CD14-positive monocyte (primary cell): ENCODE data around the gene PAEP. TPM values are rescaled to one million over a fixed set of nuclear protein-coding genes. Genes with fewer than 3 reads are reported as not detected.
"Not testable (repeated sequence)": the region's sequence is repeated elsewhere in the genome, so short reads cannot be mapped to it uniquely, and the experiment has no call there.

Source experiments
- DNase-seq, 3 donors: peaks; one replicate each; pipeline ENCODE4 v3.0.0-alpha.2; 2011 to 2022
- H2AFZ ChIP-seq: 2 replicates; pipeline ENCODE4 v1.6.0; 2012; ENCODE audit warnings: mild to moderate bottlenecking, low read depth, low read length, inconsistent platforms; ENCODE audit not compliant: insufficient read depth, poor library complexity, severe bottlenecking
- H3K27ac ChIP-seq, 2 donors: 1 replicate in 1 of 2; 2 replicates in 1 of 2; pipeline ENCODE4 v1.5.1; 2012 to 2013; ENCODE audit warnings: low read length in 2 of 2, control low read depth in 1 of 2, inconsistent platforms in 1 of 2, low read depth in 1 of 2, mild to moderate bottlenecking in 1 of 2
- H3K27me3 ChIP-seq, 2 donors: one replicate each; pipeline versions ENCODE4 v1.6.0 to v1.6.1; 2011 to 2013; ENCODE audit warnings: low read length in 2 of 2; ENCODE audit not compliant: control insufficient read depth in 2 of 2, insufficient read depth in 2 of 2
- H3K36me3 ChIP-seq, 2 donors: replicated peaks in 1 of 2; 1 replicate in 1 of 2; 2 replicates in 1 of 2; pipeline versions ENCODE4 v1.5.1 to v1.6.1; 2012 to 2013; ENCODE audit warnings: low read length in 2 of 2, control low read depth in 1 of 2, inconsistent platforms in 1 of 2, mild to moderate bottlenecking in 1 of 2; ENCODE audit not compliant: insufficient read depth in 2 of 2, control insufficient read depth in 1 of 2
- H3K4me1 ChIP-seq, 2 donors: 1 replicate in 1 of 2; 2 replicates in 1 of 2; pipeline versions ENCODE4 v1.5.1 to v1.6.1; 2012 to 2013; ENCODE audit warnings: low read length in 2 of 2, control low read depth in 1 of 2, inconsistent platforms in 1 of 2, mild to moderate bottlenecking in 1 of 2, moderate library complexity in 1 of 2; ENCODE audit not compliant: insufficient read depth in 2 of 2, control insufficient read depth in 1 of 2
- H3K4me2 ChIP-seq: replicated peaks from 2 replicates; pipeline ENCODE3; 2012; ENCODE audit warnings: low read length, moderate library complexity, mild to moderate bottlenecking; ENCODE audit not compliant: poor library complexity, severe bottlenecking; ENCODE audit errors: extremely low read depth
- H3K4me3 ChIP-seq, 3 experiments: fragments of 200-600 bp in 1 of 3; sonication (generic) in 1 of 3; replicated peaks in 1 of 3; 1 replicate in 2 of 3; 2 replicates in 1 of 3; pipeline ENCODE4 v1.5.1; 2011 to 2013; ENCODE audit warnings: low read length in 3 of 3, mild to moderate bottlenecking in 3 of 3, control low read depth in 2 of 3, low read depth in 2 of 3, inconsistent platforms in 1 of 3, moderate library complexity in 1 of 3
- H3K79me2 ChIP-seq: 2 replicates; pipeline ENCODE4 v1.6.0; 2012; ENCODE audit warnings: mild to moderate bottlenecking, control low read depth, inconsistent platforms, low read length, moderate library complexity; ENCODE audit not compliant: insufficient read depth
- H3K9ac ChIP-seq: 2 replicates; pipeline ENCODE4 v1.6.0; 2017; ENCODE audit warnings: low read length, mild to moderate bottlenecking; ENCODE audit not compliant: insufficient read depth, poor library complexity, severe bottlenecking
- H3K9me3 ChIP-seq, 2 donors: replicated peaks in 1 of 2; 1 replicate in 1 of 2; 2 replicates in 1 of 2; pipeline versions ENCODE4 v1.5.1 to v1.6.1; 2012 to 2013; ENCODE audit warnings: low read length in 2 of 2, control low read depth in 1 of 2; ENCODE audit not compliant: control insufficient read depth in 1 of 2, insufficient read depth in 1 of 2
- H4K20me1 ChIP-seq: 2 replicates; pipeline ENCODE4 v1.6.0; 2012; ENCODE audit warnings: mild to moderate bottlenecking, low read length, control low read depth, moderate library complexity; ENCODE audit not compliant: insufficient read depth
- H3K27ac Mint-ChIP-seq, 7 donors: one replicate each; pipeline ENCODE4 v1.8.0; 2020; ENCODE audit warnings: mild to moderate bottlenecking in 7 of 7, mixed read lengths in 7 of 7, moderate library complexity in 6 of 7, inconsistent platforms in 2 of 7
- H3K27me3 Mint-ChIP-seq, 3 donors: one replicate each; pipeline ENCODE4 v1.8.0; 2021 to 2022; ENCODE audit warnings: low read depth in 3 of 3, mild to moderate bottlenecking in 3 of 3, mixed read lengths in 3 of 3, moderate library complexity in 3 of 3, inconsistent platforms in 1 of 3
- H3K36me3 Mint-ChIP-seq, 2 donors: one replicate each; pipeline ENCODE4 v1.8.0; 2020; ENCODE audit warnings: mixed read lengths in 2 of 2, inconsistent platforms in 1 of 2, mild to moderate bottlenecking in 1 of 2
- H3K4me1 Mint-ChIP-seq: one replicate; pipeline ENCODE4 v1.8.0; 2020; ENCODE audit warnings: mild to moderate bottlenecking, mixed read lengths
- H3K4me3 Mint-ChIP-seq, 2 donors: one replicate each; pipeline ENCODE4 v1.8.0; 2020; ENCODE audit warnings: mild to moderate bottlenecking in 2 of 2, mixed read lengths in 2 of 2, moderate library complexity in 1 of 2
- H3K9me3 Mint-ChIP-seq, 7 donors: one replicate each; pipeline ENCODE4 v1.8.0; 2020 to 2022; ENCODE audit warnings: mixed read lengths in 7 of 7, mild to moderate bottlenecking in 6 of 7, moderate library complexity in 6 of 7, inconsistent platforms in 2 of 7
- WGBS: methylation state at CpG from one replicate; pipeline ENCODE4 v1.1.5; 2013; ENCODE audit warnings: missing lambda C conversion rate; ENCODE audit not compliant: insufficient coverage; 5-methylcytosine and 5-hydroxymethylcytosine counted together
- intact Hi-C, 2 donors: fragments of 100-400 bp; cut with micrococcal nuclease; formaldehyde crosslinking; loops; one replicate each; pipeline versions ENCODE4 v1.15.0 to v1.15.1; 2023
- polyA plus RNA-seq, 3 donors: library from polyadenylated mRNA; depleted of rRNA in 1 of 3; unstranded in 2 of 3; stranded (reverse) in 1 of 3; fragments of 300-500 nt in 2 of 3; fragments of >200 nt in 1 of 3; fragmentation: Illumina TruSeq in 2 of 3; gene quantifications; 1 replicate in 2 of 3; 2 replicates in 1 of 3; pipeline ENCODE4 v1.2.3, GENCODE V29; 2012 to 2021
- TF ChIP-seq, protein P1 (sequence below): fragments of 200-600 bp; IDR thresholded peaks from one replicate; pipeline ENCODE4 v1.8.0; 2022; ENCODE audit warnings: antibody characterized with exemption, mild to moderate bottlenecking

The PAEP gene
- polyA plus RNA-seq, 3 donors: not detected

- 82% methylated on average over 3 of the region's 11 CpGs for WGBS
- intact Hi-C loops: no loop called here
Observed at GRCh38 chr9:135526089-135526729, 35.3 kb upstream of the PAEP start.

GRCh38 chr9:135526730-135527571, 34.6 kb upstream of the PAEP start:
- 72% methylated on average over 26 of the region's 30 CpGs for WGBS
- no peak overlapping the region for H2AFZ ChIP-seq

More at GRCh38 chr9:135526089-135526729, 35.3 kb upstream of the PAEP start:
- H2AFZ ChIP-seq: no peak overlapping the region
- Mint-ChIP-seq H3K4me1 (no peaks in the 10 kb centered on the region), H3K36me3 (no peaks in the 10 kb centered on the region), H3K9me3 (peaks cover 0 to 6% (median 2%) of the 10 kb centered on the region in 7 donors), H3K4me3 (no peak overlapping the region), H3K27ac (no peak overlapping the region), H3K27me3 (peaks cover 5 to 9% (median 6%) of the 10 kb centered on the region in 3 donors)
- TF ChIP-seq, protein P1, sequence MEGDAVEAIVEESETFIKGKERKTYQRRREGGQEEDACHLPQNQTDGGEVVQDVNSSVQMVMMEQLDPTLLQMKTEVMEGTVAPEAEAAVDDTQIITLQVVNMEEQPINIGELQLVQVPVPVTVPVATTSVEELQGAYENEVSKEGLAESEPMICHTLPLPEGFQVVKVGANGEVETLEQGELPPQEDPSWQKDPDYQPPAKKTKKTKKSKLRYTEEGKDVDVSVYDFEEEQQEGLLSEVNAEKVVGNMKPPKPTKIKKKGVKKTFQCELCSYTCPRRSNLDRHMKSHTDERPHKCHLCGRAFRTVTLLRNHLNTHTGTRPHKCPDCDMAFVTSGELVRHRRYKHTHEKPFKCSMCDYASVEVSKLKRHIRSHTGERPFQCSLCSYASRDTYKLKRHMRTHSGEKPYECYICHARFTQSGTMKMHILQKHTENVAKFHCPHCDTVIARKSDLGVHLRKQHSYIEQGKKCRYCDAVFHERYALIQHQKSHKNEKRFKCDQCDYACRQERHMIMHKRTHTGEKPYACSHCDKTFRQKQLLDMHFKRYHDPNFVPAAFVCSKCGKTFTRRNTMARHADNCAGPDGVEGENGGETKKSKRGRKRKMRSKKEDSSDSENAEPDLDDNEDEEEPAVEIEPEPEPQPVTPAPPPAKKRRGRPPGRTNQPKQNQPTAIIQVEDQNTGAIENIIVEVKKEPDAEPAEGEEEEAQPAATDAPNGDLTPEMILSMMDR: no peak
- no peak overlapping the region for H3K4me3 ChIP-seq
- H3K9me3 ChIP-seq: no peaks in the 10 kb centered on the region
- no peak for DNase-seq
- no peak overlapping the region for H3K27ac ChIP-seq
- no peaks in the 10 kb centered on the region for H3K79me2 ChIP-seq
- no peaks in the 10 kb centered on the region for H3K4me1 ChIP-seq
- no peaks in the 10 kb centered on the region for H3K36me3 ChIP-seq
- no peaks in the 10 kb centered on the region for H3K27me3 ChIP-seq
- no peak overlapping the region for H3K9ac ChIP-seq
- H4K20me1 ChIP-seq: no peaks in the 10 kb centered on the region
- H3K4me2 ChIP-seq: no peak overlapping the region

DNA sequence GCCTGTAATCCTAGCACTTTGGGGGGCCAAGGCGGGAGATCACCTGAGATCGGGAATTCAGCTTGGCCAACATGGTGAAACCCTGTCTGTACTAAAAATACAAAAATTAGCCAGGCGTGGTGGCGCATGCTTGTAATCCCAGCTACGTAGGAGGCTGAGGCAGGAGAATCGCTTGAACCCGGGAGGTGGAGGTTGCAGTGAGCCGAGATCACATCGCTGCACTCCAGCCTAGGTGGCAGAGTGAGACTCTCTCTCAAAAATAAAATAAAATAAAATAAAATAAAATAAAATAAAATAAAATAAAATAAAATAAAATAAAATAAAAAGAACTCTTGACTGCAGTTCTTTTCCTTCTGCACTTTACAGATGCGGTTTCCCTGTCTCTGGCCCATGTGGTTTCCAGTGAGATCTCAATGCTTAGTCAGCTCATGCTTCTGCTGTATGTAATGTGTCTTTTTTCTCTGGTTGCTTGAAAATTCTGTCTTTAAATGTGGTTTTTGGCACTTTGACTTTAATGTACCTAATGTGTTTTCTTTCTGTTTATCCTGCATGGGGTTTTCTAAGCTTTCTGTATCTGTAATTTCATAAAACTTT, 32.6 kb upstream of the PAEP start:
- H3K9ac ChIP-seq, DNase-seq, H3K27ac ChIP-seq, H3K4me3 Mint-ChIP-seq, H3K9me3 Mint-ChIP-seq, H3K4me3 ChIP-seq, H3K27ac Mint-ChIP-seq, H2AFZ ChIP-seq, intact Hi-C loops, H3K4me1 Mint-ChIP-seq, H3K27me3 ChIP-seq, H3K79me2 ChIP-seq, H3K36me3 Mint-ChIP-seq, H3K4me1 ChIP-seq, H3K36me3 ChIP-seq, H3K4me2 ChIP-seq, H4K20me1 ChIP-seq, H3K9me3 ChIP-seq: not testable (repeated sequence)
- H3K27me3 Mint-ChIP-seq: peaks cover 5 to 11% (median 9%) of the 10 kb centered on the region in 3 donors
- WGBS: 97% methylated on average over 5 of the region's 10 CpGs

More at GRCh38 chr9:135526730-135527571, 34.6 kb upstream of the PAEP start:
- Histone ChIP-seq H3K4me3 (no peak overlapping the region), H3K36me3 (no peaks in the 10 kb centered on the region), H3K27me3 (no peaks in the 10 kb centered on the region), H3K9me3 (no peaks in the 10 kb centered on the region), H3K27ac (no peak overlapping the region), H3K9ac (no peak overlapping the region), H3K4me2 (no peak overlapping the region), H3K79me2 (no peaks in the 10 kb centered on the region), H3K4me1 (no peaks in the 10 kb centered on the region), H4K20me1 (no peaks in the 10 kb centered on the region)
- Mint-ChIP-seq H3K27me3 (peaks cover 5 to 8% (median 6%) of the 10 kb centered on the region in 3 donors), H3K9me3 (peaks cover 0 to 8% (median 2%) of the 10 kb centered on the region in 7 donors), H3K36me3 (no peaks in the 10 kb centered on the region), H3K4me1 (no peaks in the 10 kb centered on the region), H3K4me3 (no peak overlapping the region), H3K27ac (no peak overlapping the region)
- DNase-seq: no peak
- intact Hi-C loops: no loop called here
- TF ChIP-seq, protein P1: no peak
